Gastrocnemius medialis (tissue), 4 donors: Measurements from ENCODE around the gene RFC1. TPM values are rescaled to one million over a fixed set of nuclear protein-coding genes. Genes with fewer than 3 reads are reported as not detected.
"Not testable (repeated sequence)": the region's sequence is repeated elsewhere in the genome, so short reads cannot be mapped to it uniquely, and the experiment has no call there.

Experiments
- ATAC-seq, 2 donors: fragments of 150-250 bp; one replicate each; pipeline ENCODE4 v1.9.1; 2016
- DNase-seq, 2 donors: peaks; one replicate each; pipeline ENCODE4 v3.0.0-alpha.2; 2019
- H3K27ac ChIP-seq, 4 donors: fragments of 200-600 bp; sonication (generic); 1 replicate in 1 of 4; 2 replicates in 3 of 4; pipeline ENCODE4 v1.5.1; 2016 to 2018; ENCODE audit warnings: mild to moderate bottlenecking in 2 of 4, moderate library complexity in 1 of 4
- H3K27me3 ChIP-seq, 3 donors: fragments of 200-600 bp; sonication (generic) in 2 of 3; 1 replicate in 1 of 3; 2 replicates in 2 of 3; pipeline versions ENCODE4 v1.5.1 to v1.6.0; 2016 to 2019; ENCODE audit warnings: mild to moderate bottlenecking in 1 of 3, moderate library complexity in 1 of 3
- H3K36me3 ChIP-seq, 2 donors: fragments of 200-600 bp; sonication (generic) in 1 of 2; one replicate each; pipeline ENCODE4 v1.5.1; 2017 to 2018
- H3K4me1 ChIP-seq, 2 donors: fragments of 200-600 bp; sonication (generic) in 1 of 2; one replicate each; pipeline ENCODE4 v1.5.1; 2016 to 2017; ENCODE audit warnings: mild to moderate bottlenecking in 2 of 2
- H3K4me3 ChIP-seq, 4 donors: fragments of 200-600 bp; sonication (generic) in 3 of 4; 1 replicate in 1 of 4; 2 replicates in 3 of 4; pipeline ENCODE4 v1.5.1; 2016 to 2019; ENCODE audit warnings: mild to moderate bottlenecking in 2 of 4
- H3K9me3 ChIP-seq, 3 donors: fragments of 200-600 bp; sonication (generic) in 2 of 3; 1 replicate in 1 of 3; 2 replicates in 2 of 3; pipeline ENCODE4 v1.5.1; 2016 to 2019
- POLR2A ChIP-seq, 2 donors: fragments of 450-650 bp; IDR thresholded peaks; one replicate each; pipeline ENCODE4 v1.6.1; 2017; ENCODE audit warnings: antibody characterized with exemption in 2 of 2, mild to moderate bottlenecking in 2 of 2, moderate library complexity in 2 of 2
- in situ Hi-C, 4 donors: fragments of 200-750 bp; cut with MboI; loops; one replicate each; pipeline versions ENCODE4 v1.15.0 to v1.8.0; 2017; ENCODE audit warnings: low sequenced_read_pairs in 4 of 4
- intact Hi-C: fragments of 100-400 bp; cut with DNase I; formaldehyde crosslinking; loops from one replicate; pipeline ENCODE4 v1.15.1; 2023; ENCODE audit warnings: low total_unique reads
- total RNA-seq, 4 donors: library from RNA; depleted of rRNA; stranded (reverse); fragments of >200 nt; gene quantifications; one replicate each; pipeline versions ENCODE4 v1.1.0 to v1.2.3, GENCODE V29; 2016
- TF ChIP-seq, protein P1 (sequence below), 5 experiments: fragments of 450-650 bp in 3 of 5; fragments of 200-600 bp in 2 of 5; sonication (generic) in 2 of 5; IDR thresholded peaks in 4 of 5; conservative IDR thresholded peaks in 1 of 5; 1 replicate in 4 of 5; 2 replicates in 1 of 5; pipeline ENCODE4 v1.5.1; 2016 to 2019; ENCODE audit warnings: antibody characterized with exemption in 5 of 5, mild to moderate bottlenecking in 3 of 5, moderate library complexity in 3 of 5

Gene RFC1, protein sequence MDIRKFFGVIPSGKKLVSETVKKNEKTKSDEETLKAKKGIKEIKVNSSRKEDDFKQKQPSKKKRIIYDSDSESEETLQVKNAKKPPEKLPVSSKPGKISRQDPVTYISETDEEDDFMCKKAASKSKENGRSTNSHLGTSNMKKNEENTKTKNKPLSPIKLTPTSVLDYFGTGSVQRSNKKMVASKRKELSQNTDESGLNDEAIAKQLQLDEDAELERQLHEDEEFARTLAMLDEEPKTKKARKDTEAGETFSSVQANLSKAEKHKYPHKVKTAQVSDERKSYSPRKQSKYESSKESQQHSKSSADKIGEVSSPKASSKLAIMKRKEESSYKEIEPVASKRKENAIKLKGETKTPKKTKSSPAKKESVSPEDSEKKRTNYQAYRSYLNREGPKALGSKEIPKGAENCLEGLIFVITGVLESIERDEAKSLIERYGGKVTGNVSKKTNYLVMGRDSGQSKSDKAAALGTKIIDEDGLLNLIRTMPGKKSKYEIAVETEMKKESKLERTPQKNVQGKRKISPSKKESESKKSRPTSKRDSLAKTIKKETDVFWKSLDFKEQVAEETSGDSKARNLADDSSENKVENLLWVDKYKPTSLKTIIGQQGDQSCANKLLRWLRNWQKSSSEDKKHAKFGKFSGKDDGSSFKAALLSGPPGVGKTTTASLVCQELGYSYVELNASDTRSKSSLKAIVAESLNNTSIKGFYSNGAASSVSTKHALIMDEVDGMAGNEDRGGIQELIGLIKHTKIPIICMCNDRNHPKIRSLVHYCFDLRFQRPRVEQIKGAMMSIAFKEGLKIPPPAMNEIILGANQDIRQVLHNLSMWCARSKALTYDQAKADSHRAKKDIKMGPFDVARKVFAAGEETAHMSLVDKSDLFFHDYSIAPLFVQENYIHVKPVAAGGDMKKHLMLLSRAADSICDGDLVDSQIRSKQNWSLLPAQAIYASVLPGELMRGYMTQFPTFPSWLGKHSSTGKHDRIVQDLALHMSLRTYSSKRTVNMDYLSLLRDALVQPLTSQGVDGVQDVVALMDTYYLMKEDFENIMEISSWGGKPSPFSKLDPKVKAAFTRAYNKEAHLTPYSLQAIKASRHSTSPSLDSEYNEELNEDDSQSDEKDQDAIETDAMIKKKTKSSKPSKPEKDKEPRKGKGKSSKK
- total RNA-seq: 10 to 100 TPM; 13.9 to 47.9 (median 21.6) TPM

DNA sequence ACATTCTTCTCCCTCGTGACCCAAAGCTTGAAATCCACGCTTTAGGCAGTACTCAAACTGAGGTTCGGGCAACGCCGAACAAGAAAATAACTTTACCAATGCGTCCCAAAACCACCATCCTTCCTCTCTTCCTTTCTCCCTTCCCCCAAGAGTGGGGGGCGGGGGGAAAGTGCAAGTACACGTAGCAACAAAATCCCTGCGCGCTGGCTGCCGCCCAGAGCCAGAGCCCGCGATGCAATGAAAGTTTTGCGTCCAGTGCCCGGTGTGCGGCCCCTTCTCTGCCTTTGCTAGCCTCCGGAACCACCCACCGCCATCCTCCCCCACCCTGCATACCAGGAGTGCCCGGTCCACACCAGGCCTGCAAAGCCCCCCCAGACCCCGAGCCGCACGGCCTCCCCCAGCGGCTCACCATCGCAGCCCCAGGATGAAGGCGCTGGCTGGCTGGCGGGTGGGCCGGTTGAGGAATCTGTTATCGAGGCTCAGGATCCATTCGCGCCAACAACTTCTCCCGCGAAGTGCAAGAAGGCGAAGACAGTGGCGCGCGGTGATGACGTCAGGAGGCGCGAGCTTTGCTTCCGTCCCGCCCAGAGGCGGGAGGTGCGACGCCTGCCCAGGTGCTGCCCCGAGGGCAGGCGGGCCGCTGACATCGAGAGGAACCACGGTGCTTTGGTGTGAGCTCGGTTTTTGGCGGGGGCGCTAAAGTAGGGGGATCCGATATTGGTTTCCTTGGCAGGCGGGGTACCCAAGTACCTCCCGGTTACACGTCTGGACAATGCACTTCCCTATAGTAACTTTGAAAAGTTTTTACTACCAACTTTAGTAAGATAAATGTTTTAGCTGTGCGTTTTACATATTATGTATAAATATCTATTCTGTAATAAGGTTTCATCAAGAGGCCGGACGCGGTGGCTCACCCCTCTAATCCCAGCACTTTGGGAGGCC is at the start of gene RFC1:
TSS of gene RFC1 (minus strand) at position 533 of the 942 bp plus-strand sequence. CDS start at position 412, 121 bp downstream.
- H3K27me3 ChIP-seq: no peaks in the 10 kb centered on the region
- H3K4me3 ChIP-seq: peak within 1 kb of the TSS; percentile 87 to 97 (median 92)
- H3K36me3 ChIP-seq: no peaks in the 10 kb centered on the region
- peaks cover 10 to 16% of the 10 kb centered on the region in 2 donors for H3K4me1 ChIP-seq
- in situ Hi-C loops: no loop called here
- DNase-seq (peak; percentile 72 to 84), ATAC-seq (peak; percentile 91 to 97)
- no peaks in the 10 kb centered on the region for H3K9me3 ChIP-seq
- TF ChIP-seq, protein P1, sequence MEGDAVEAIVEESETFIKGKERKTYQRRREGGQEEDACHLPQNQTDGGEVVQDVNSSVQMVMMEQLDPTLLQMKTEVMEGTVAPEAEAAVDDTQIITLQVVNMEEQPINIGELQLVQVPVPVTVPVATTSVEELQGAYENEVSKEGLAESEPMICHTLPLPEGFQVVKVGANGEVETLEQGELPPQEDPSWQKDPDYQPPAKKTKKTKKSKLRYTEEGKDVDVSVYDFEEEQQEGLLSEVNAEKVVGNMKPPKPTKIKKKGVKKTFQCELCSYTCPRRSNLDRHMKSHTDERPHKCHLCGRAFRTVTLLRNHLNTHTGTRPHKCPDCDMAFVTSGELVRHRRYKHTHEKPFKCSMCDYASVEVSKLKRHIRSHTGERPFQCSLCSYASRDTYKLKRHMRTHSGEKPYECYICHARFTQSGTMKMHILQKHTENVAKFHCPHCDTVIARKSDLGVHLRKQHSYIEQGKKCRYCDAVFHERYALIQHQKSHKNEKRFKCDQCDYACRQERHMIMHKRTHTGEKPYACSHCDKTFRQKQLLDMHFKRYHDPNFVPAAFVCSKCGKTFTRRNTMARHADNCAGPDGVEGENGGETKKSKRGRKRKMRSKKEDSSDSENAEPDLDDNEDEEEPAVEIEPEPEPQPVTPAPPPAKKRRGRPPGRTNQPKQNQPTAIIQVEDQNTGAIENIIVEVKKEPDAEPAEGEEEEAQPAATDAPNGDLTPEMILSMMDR (IDR thresholded peaks at IDR 0.05 in 4 of 5, conservative IDR thresholded peaks at IDR 0.05 in 1 of 5): no peak
- TF ChIP-seq POLR2A (IDR thresholded peaks at IDR 0.05): peak in 1 of 2 donors; percentile 13
- intact Hi-C loops: loop anchor here (5.0 to 10.0 kb wide), 3 partner anchors 91 to 269 kb away; partner anchors contain the start of genes LIAS, RPL9, SMIM14 and UGDH
- H3K27ac ChIP-seq: peak within 1 kb of the TSS; percentile 73 to 79 (median 78)

DNA sequence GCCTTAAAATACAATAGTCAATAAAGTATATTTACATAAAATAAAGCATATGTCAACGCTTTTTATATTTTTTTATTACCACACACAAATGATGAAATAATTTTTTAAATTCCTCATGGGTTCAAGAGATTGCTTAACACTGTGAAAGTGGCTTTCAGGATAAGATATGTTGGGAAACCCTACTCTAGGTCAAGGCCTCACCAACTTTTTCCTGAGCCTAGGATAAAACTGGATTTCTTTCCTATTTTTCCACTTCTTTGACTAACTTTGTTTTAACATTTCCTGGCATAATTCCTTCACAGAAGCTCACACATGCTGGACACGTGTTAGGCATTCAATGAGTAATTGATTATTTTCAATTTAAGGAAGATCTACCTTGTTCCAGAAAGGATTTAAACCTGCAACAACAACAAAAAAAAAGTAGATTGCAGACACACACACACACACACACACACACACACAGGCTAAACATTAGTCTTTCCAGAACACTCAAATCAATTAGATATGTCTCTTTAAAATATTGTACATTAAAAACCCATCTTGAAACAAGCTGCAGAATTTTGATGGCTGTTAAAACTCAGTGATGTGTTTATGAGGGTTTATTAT is 49.6 kb upstream of the RFC1 start:
- ATAC-seq (no peak), DNase-seq (no peak)
- Histone ChIP-seq H3K27me3 (no peaks in the 10 kb centered on the region), H3K4me3 (no peak overlapping the region), H3K27ac (no peak overlapping the region), H3K9me3 (no peaks in the 10 kb centered on the region), H3K4me1 (no peaks in the 10 kb centered on the region), H3K36me3 (no peaks in the 10 kb centered on the region)
- TF ChIP-seq, protein P1 (IDR thresholded peaks at IDR 0.05 in 4 of 5, conservative IDR thresholded peaks at IDR 0.05 in 1 of 5): no peak
- no peak for TF ChIP-seq POLR2A (IDR thresholded peaks at IDR 0.05)
- intact Hi-C loops: no loop called here
- in situ Hi-C loops: no loop called here

DNA sequence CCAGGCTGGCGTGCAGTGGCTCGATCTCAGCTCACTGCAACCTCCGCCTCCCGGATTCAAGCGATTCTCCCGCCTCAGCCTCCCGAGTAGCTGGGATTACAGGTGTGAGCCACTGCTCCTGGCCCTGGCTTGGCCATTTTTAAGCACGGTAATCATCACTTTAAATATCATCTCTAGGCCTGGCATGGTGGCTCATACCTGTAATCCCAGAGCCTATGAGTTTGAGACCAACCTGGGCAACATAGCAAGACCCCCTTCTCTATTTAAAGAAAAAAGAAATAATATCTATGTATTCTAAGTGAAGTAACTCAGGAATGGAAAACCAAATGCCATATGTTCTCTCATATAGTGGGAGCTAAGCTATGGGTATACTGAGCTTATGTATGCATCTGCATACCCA is 45.4 kb upstream of the RFC1 start:
- ATAC-seq, DNase-seq, H3K4me1 ChIP-seq, H3K27me3 ChIP-seq, H3K9me3 ChIP-seq, intact Hi-C loops, H3K27ac ChIP-seq, in situ Hi-C loops, H3K4me3 ChIP-seq, H3K36me3 ChIP-seq: not testable (repeated sequence)

DNA sequence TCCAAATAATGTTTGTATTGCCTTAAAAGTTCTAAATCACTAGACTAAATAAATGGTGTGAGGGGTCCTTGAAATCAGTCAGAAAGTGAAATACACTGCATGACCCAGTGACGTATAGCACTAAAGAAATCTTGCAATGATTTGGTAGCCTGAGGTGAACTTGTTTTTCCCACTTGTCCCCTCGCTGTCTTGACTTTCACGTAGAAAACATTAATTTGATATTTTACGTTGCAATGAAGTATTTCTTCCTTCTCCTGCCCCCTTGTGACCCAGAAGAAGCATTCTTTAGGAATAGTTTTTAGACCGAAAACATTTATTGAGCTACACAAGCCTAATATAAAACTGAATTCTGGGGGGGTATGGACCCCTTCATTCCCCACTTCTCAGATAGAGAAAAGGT is 44.3 kb upstream of the RFC1 start:
- Histone ChIP-seq H3K4me3 (no peak overlapping the region), H3K27ac (no peak overlapping the region), H3K27me3 (no peaks in the 10 kb centered on the region), H3K4me1 (no peaks in the 10 kb centered on the region), H3K9me3 (no peaks in the 10 kb centered on the region), H3K36me3 (no peaks in the 10 kb centered on the region)
- no peak for ATAC-seq
- in situ Hi-C loops (no loop called here), intact Hi-C loops (no loop called here)
- TF ChIP-seq, protein P1 (IDR thresholded peaks at IDR 0.05 in 4 of 5, conservative IDR thresholded peaks at IDR 0.05 in 1 of 5): no peak
- TF ChIP-seq POLR2A (IDR thresholded peaks at IDR 0.05): no peak
- no peak for DNase-seq
